SKM-1 treated with dmso at 0.1 percent for 144 hours (cell line): ENCODE measurements around the gene PITX2.

Source experiments
- DNase-seq: peaks from one replicate; lab custom pipeline; 2025; ENCODE audit not compliant: unreplicated experiment; lab: John Stamatoyannopoulos, UW

PITX2 gene

DNA sequence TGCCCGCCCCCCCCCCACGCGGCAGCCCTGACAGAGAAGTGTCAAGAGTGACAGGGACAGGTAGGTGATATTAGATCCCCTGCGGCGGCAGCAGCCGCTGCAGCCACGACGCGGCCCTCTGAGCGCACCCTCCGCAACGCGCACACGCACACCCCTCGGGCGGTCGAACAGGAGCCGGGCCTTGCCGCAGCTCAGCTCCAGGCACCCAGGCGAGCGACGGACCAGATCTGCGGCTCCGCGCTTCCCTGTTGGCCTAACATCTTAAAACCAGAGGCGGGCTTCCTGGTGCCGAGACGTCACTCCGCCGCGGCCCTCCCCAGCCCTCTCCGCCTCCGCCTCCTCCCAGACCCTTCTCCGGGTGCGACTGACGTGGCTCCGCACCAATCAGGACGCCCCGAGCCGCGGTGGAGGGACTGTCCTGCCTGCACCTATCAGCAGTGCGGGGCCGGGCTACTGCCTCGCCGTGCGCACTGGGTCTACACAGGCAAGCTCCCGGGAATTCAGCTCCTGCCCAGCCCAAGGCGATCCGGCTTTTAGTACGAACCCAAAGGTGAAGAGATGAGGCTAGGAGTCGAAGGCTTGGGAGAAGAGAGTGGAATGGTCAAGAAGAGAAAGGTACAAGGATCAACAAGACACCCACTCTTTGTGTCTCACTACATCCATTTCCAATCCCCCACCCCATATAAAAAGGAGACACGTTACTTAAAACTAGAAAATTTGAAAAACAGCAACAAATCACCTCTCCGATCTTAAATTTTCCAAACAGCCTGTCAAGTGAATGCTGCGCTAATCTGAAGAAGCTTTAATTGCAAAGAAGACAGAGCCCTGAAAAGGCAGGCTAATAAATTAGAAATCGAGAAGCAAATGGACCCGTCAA, at the start of gene PITX2:
TSS of gene PITX2 (minus strand) at position 237 of the 877 bp plus-strand sequence. CDS start 617 bp downstream, outside the sequence.
- peak; percentile 74 for DNase-seq

DNA sequence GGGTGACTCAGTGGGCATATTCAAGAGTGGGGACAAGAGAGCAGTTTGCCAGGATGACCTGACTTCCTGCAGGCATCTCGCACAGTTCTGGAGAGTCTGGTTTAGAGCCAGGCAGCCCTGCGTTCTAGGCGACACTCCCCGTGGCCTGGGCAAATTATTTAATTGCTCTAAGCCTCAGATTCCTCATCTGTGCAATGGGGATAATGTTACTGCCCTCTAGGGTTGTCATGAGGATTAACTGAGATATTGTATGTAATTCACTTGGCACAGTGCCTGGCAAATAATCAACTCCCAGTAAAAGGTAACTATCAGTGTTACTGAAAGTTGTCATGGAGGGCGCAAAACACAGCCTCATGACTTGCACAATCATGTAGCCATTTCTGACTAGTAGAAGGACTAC, 48.8 kb upstream of the PITX2 start:
- DNase-seq = no peak

DNA sequence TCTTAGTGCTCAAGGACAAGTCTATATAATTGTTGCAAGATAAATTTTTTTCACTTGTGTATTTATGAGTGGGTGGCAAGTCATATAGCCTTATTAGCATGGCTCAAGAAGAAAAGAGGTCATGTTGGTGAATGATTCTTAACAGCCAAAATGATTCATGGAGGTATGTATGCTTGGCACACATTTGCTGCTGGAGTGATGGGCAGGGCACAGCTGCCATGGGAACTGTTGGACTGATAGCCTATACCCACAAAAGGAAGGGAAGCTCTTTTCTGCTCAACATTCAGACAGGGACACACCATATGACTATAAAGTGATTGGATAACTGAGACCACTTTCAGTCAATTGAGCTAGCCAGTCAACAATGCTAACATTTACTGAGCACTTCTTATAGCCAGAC, 46.8 kb upstream of the PITX2 start:
- no peak for DNase-seq

GRCh38 chr4:110668463-110669235, 45.8 kb upstream of the PITX2 start:
- no peak for DNase-seq

GRCh38 chr4:110667670-110668069, 44.8 kb upstream of the PITX2 start:
- no peak for DNase-seq

GRCh38 chr4:110666030-110666429, 43.2 kb upstream of the PITX2 start:
- DNase-seq = no peak

- no peak for DNase-seq
Observed at GRCh38 chr4:110663738-110664444, 41.0 kb upstream of the PITX2 start.

DNA sequence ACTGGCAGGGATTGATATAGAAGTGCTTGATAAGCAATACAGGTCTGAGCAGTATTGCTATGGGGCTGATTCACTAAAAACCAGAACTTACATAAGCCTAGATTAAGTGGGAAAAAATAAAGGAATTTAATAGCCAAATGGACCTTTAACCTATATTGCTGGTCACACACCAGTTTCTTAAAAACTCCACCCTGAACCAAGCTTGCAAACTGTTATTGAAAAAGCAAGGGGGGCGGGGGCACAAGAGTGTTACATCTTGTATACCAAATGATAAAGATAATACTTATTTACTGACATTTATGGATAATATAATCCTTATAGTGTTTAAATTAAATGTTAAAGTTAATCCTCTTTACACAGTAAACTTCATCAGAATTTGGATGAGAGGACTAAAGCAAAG, 40.3 kb upstream of the PITX2 start:
- no peak for DNase-seq

- DNase-seq = no peak
Observed at GRCh38 chr4:110660755-110661154, 37.9 kb upstream of the PITX2 start.

DNA sequence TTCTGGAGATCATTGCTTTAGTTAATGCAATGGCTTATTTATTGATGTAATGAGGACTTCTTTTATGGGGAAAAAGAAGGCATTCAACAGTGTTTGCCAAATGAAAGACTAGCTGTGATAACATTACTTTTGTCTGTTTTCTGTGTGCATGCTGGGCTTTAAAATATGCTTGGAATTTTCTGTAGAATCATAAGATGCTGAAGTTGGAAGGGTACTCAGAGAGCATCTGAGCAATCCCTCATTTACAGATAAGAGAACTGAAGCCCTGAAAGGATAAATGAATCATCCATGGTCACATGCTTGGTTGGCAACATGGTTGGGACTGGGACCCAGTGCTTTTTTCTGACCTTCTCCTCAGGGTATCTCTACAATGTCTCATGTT, 31.4 kb upstream of the PITX2 start:
- no peak for DNase-seq

GRCh38 chr4:110653321-110654253, 30.7 kb upstream of the PITX2 start:
- no peak for DNase-seq

DNA sequence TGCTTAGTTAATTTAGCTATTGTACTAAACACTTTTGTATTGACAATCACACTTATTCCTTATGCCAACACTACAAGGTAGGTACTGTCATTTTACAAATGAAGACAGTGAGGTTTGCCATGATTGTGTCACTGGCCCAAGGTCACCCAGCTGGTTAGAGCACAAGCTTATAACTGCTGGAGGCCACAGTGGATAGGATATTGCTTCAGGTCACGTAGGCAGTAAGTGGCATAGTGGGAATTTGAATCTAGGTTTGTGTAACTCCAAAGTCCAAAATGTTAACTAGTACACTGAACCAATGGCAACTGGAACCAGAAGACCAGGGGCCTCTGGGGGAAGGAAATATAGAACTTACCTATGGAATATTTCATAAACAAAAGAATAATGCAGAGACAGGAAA, 21.1 kb upstream of the PITX2 start:
- DNase-seq = no peak

DNA sequence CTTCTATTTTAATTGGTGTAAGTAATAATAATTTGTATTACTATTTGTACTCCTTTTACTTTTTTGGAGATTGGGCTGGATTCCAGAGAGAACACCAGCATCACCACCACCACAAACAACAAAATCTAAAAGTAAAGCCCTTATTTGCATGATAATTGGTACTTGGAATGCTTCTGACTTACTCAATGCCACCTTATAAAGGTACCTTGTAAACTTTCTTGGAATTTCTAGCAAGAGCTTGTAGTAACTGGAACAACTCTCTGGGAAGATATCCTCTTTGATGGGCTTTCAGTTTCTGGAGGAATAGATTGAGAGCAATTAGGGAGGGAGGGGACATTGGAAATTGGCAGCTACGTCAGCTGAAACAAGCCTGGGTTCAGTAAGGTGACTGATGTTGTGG, 20.2 kb upstream of the PITX2 start:
- DNase-seq = no peak

GRCh38 chr4:110641218-110641617, 18.3 kb upstream of the PITX2 start:
- DNase-seq = no peak

GRCh38 chr4:110640576-110640975, 17.7 kb upstream of the PITX2 start:
- DNase-seq = no peak

GRCh38 chr4:110639207-110640090, 16.6 kb upstream of the PITX2 start:
- no peak for DNase-seq

- DNase-seq = no peak
Observed at GRCh38 chr4:110638089-110638746, 15.3 kb upstream of the PITX2 start.

DNA sequence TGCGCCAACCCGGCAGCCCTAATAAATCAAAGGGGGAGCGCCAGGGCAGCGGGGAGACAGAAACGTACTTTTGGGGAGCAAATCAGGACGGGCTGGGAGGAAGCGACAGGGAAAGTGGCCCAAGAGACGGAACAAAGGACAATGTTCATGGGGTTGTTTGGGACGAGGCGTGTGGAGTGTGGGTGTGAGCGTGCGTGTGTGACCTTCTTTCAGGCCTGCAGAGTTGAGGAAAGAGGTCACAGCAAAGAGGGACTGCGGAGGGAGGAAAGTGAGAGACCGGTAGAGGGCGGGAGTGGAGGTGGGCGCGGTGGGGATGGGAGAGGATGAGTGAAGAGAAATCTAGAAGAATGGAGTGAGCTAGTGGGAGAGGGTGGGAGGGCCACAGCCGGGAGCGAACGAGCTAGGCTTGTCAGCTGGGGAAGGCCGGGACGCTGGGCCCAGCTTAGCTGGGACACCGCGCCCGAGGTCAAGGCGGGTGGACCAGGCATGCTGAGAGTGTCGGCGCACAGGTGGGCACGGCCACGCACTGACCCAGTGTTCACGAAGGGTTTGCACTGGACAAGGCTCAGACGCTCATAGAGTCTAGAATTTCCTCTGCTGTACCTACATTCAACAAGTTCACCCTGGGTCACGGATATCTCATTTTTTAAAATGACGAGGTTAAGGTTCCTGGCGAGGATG, 14.7 kb upstream of the PITX2 start:
- no peak for DNase-seq
